ENCODE results near the gene S100A7A. TPM values are rescaled to one million over a fixed set of nuclear protein-coding genes. Genes with fewer than 3 reads are reported as not detected.
A peak's percentile ranks its signal among the peaks of the same experiment; 100 is the strongest.

Gene S100A7A
- total and polyA plus RNA-seq, 8 donors = 0.20 TPM; not detected in 7

DNA sequence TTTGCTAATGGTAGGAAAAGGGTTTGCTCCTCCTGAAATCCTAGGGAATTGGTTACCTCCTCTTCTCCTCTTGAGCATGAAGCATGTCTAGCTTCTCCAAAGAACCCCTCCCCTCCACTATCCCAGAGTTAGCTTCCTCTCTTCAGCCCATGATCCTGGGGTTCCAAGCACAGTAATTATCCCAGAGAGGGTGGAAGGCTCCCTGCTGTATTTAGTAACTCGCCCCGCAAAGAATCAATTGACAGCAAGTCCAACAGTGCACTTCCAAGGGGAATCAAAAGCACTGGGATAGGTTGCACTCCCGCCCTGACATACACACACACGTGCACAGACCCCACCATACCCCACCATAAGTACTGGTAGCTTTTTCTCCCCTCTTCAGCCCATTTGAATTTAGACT is 28.5 kb upstream of the S100A7A start:
- intact Hi-C loops (cut with DNase I; ENCODE audit: low total_unique reads) = no loop called here
- H3K4me1 ChIP-seq = no peaks in the 10 kb centered on the region
- TF ChIP-seq POLR2A (IDR thresholded peaks at IDR 0.05) (no peak), POLR2AphosphoS5 (IDR thresholded peaks at IDR 0.05) (no peak), EP300 (IDR thresholded peaks at IDR 0.05) (no peak)
- TF ChIP-seq, protein P1, sequence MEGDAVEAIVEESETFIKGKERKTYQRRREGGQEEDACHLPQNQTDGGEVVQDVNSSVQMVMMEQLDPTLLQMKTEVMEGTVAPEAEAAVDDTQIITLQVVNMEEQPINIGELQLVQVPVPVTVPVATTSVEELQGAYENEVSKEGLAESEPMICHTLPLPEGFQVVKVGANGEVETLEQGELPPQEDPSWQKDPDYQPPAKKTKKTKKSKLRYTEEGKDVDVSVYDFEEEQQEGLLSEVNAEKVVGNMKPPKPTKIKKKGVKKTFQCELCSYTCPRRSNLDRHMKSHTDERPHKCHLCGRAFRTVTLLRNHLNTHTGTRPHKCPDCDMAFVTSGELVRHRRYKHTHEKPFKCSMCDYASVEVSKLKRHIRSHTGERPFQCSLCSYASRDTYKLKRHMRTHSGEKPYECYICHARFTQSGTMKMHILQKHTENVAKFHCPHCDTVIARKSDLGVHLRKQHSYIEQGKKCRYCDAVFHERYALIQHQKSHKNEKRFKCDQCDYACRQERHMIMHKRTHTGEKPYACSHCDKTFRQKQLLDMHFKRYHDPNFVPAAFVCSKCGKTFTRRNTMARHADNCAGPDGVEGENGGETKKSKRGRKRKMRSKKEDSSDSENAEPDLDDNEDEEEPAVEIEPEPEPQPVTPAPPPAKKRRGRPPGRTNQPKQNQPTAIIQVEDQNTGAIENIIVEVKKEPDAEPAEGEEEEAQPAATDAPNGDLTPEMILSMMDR (IDR thresholded peaks at IDR 0.05) = no peak
- peaks cover 0 to 37% (median 10%) of the 10 kb centered on the region in 3 donors for H3K27me3 ChIP-seq
- H3K4me3 ChIP-seq = no peak overlapping the region
- DNase-seq = no peak
- H3K36me3 ChIP-seq = no peaks in the 10 kb centered on the region
- H3K9me3 ChIP-seq = peaks cover 0 to 3% (median 1%) of the 10 kb centered on the region in 4 donors
- WGBS, 5 donors = 67 to 74% (median 69%) methylated on average over 4 of the region's 4 CpGs
- H3K27ac ChIP-seq = peak overlapping the region in 2 of 5 donors; percentile 27 to 60

DNA sequence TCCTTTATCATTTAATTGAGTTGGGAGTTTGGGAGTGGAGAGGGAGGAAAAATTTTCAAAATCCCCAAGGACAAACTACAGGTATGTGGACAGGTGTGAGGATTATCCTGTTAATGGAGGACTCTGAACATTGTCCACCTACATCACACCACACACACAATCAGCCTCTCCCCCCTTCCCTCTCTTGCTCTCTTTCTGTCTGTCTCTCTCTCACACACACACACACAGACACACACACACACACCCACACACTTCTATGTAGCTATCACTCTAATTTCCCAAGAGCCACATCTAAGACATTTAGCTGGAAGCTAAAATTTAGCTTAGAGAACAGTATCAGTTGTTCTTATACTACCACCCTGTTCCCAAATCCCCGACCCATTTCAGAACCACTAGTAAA is 26.9 kb upstream of the S100A7A start:
- peak overlapping the region in 2 of 4 donors; percentile 29 to 36 for H3K4me3 ChIP-seq
- DNase-seq = no peak
- intact Hi-C loops (cut with DNase I; ENCODE audit: low total_unique reads) = no loop called here
- no peaks in the 10 kb centered on the region for H3K9me3 ChIP-seq
- no peak for TF ChIP-seq EP300 (IDR thresholded peaks at IDR 0.05)
- TF ChIP-seq, protein P1 (IDR thresholded peaks at IDR 0.05) = no peak
- no peak for TF ChIP-seq POLR2AphosphoS5 (IDR thresholded peaks at IDR 0.05)
- TF ChIP-seq POLR2A (IDR thresholded peaks at IDR 0.05) = no peak
- H3K27me3 ChIP-seq = peaks cover 0 to 43% (median 10%) of the 10 kb centered on the region in 3 donors
- no peaks in the 10 kb centered on the region for H3K36me3 ChIP-seq
- H3K27ac ChIP-seq = peak overlapping the region in 2 of 5 donors; percentile 64 to 67
- WGBS, 5 donors = 71 to 94% (median 79%) methylated on average over 1 of the region's 1 CpG
- no peaks in the 10 kb centered on the region for H3K4me1 ChIP-seq

DNA sequence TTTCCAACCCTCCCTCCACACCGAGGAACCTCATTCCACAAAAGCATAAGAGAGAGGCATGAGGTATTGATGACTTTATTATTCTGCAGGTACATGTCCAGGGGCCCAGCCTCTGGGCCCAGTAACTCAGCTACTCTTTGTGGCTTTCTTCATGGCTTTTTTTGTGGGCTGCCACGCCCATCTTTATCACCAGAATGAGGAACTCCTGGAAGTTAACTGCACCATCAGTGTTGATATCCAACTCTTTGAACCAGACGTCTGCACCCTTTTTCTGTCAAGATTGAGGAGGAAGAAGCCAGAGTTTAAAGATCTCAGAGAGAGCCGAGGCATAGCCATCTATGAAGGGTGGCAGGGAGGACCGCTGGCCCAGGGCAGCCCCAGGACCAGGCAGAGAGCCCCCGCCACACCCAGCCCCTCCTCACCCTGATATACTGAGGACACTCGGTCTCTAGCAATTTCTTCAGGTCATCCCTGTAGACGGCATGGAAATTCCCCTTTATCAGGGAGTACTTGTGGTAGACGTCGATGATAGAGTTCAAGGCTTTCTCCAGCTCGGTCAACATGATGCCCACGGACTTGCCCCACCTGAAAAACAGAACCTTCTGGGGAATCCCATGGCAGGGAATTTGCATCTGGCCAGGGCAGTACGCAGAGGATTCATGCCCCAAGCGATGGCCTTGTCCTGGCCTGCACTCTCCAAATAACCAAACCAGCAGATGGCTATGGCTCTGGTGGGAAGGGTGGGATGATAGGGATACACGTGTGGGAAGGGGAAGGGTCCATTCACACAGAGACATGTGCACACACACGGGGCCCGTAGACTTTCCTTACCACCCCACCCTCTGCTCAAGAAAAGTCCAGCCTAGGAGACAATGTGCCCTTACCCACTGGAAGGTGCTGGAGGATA is 26.1 kb upstream of the S100A7A start:
- no peaks in the 10 kb centered on the region for H3K9me3 ChIP-seq
- DNase-seq = no peak
- WGBS, 5 donors = 68 to 79% (median 69%) methylated on average over 16 to 17 of the region's 17 CpGs
- intact Hi-C loops (cut with DNase I; ENCODE audit: low total_unique reads) = no loop called here
- peaks cover 0 to 43% (median 12%) of the 10 kb centered on the region in 3 donors for H3K27me3 ChIP-seq
- H3K36me3 ChIP-seq = no peaks in the 10 kb centered on the region
- peak overlapping the region in 2 of 5 donors; percentile 64 to 67 for H3K27ac ChIP-seq
- no peaks in the 10 kb centered on the region for H3K4me1 ChIP-seq
- H3K4me3 ChIP-seq = peak overlapping the region in 2 of 4 donors; percentile 29 to 36
- TF ChIP-seq POLR2AphosphoS5 (IDR thresholded peaks at IDR 0.05) (no peak), POLR2A (IDR thresholded peaks at IDR 0.05) (no peak), EP300 (IDR thresholded peaks at IDR 0.05) (no peak)
- TF ChIP-seq, protein P1 (IDR thresholded peaks at IDR 0.05) = no peak

DNA sequence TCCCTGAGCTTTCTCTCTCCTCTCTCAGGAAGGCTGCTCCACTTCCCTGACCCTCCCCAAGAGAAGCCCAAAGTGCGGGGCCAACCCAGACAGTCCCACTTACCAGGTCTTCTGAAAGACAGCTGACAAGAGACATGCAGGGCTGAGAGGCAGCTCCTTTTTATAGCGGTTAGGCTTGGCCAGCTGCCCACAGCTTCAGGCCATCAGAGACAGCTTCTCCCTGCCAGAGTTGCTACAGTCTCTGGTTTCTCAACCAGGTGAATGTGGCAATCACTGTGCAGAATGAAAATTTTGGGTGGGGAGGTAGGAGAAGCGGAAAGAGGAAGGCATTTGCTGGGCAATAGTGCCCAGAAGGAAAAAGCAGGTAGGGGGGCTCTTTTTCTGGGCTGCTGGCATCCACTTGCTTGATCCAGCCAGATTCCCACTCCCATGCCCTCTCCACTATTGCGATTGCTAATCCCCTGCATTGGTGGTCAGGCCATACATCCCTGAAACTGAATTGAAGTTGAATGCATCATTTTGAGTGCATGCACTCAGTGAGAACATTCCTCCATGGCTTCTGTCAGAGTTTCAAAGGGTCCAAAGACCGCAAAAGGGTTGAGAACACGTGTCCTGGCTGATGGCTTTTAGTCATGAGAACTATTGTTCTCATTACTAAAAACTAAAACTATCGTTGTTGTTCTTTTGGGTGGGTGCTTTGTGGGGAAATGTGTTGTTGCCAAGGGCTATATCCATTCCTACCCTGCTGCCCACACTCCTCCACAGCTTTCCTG is 25.2 kb upstream of the S100A7A start, which contains the start of gene S100A8:
Gene S100A8 (minus strand): TSS at position 136 of the 773 bp plus-strand sequence. CDS start 538 bp downstream, outside the sequence.
- H3K27me3 ChIP-seq = peaks cover 0 to 52% (median 18%) of the 10 kb centered on the region in 3 donors
- 58 to 80% (median 68%) methylated on average over 7 of the region's 7 CpGs for WGBS, 5 donors
- H3K36me3 ChIP-seq = no peaks in the 10 kb centered on the region
- H3K4me3 ChIP-seq = peak within 1 kb of the TSS in 2 of 4 donors; percentile 29 to 36
- TF ChIP-seq, protein P1 (IDR thresholded peaks at IDR 0.05) = no peak
- peak in 1 of 3 donors; percentile 8 for TF ChIP-seq POLR2AphosphoS5 (IDR thresholded peaks at IDR 0.05)
- intact Hi-C loops (cut with DNase I; ENCODE audit: low total_unique reads) = no loop called here
- DNase-seq = peak in 1 of 2 donors; percentile 48
- no peaks in the 10 kb centered on the region for H3K4me1 ChIP-seq
- H3K9me3 ChIP-seq = no peaks in the 10 kb centered on the region
- peak within 1 kb of the TSS in 2 of 5 donors; percentile 64 to 67 for H3K27ac ChIP-seq
